ENCODE results near the gene RBM6. TPM values are rescaled to one million over a fixed set of nuclear protein-coding genes. Genes with fewer than 3 reads are reported as not detected.

RBM6 gene
- total RNA-seq, 1 donor from 2014 or later: 109 TPM

- H3K9me3 Mint-ChIP-seq: no peaks in the 10 kb centered on the region
- H3K36me3 Mint-ChIP-seq: peaks cover 5% of the 10 kb centered on the region
- H3K4me1 Mint-ChIP-seq (ENCODE audit: unreplicated experiment): peaks cover 4% of the 10 kb centered on the region
- no peaks in the 10 kb centered on the region for H3K27me3 Mint-ChIP-seq
- DNase-seq (ENCODE audit: extremely low spot score, unreplicated experiment): no peak
- H3K27ac Mint-ChIP-seq: no peak overlapping the region
- no peak for TF ChIP-seq CTCF (conservative IDR thresholded peaks at IDR 0.05)
- no peak overlapping the region for H3K4me3 Mint-ChIP-seq
Observed at GRCh38 chr3:49924683-49925082, 15.3 kb upstream of the RBM6 start.

DNA sequence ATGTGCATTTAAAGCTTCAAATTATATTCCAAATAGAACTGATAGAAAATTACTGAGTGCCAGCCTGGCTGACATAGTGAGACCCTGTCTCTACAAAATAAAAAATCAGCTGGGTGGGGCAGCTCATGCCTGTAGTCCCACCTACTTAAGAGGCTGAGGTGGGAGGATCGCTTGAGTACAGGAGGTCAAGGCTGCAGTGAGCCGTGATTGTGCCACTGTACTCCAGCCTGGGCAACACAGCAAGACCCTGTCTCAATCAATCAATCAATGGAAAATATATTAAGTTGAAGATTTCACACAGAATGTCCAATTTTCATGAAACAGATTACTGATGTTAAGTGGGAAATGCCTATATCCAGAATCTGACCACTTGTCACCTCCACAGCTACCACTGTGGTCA lies 14.5 kb upstream of the RBM6 start:
- H3K4me1 Mint-ChIP-seq (ENCODE audit: unreplicated experiment): peaks cover 9% of the 10 kb centered on the region
- H3K9me3 Mint-ChIP-seq: no peaks in the 10 kb centered on the region
- no peak for TF ChIP-seq CTCF (conservative IDR thresholded peaks at IDR 0.05)
- DNase-seq (ENCODE audit: extremely low spot score, unreplicated experiment): no peak
- H3K27me3 Mint-ChIP-seq: no peaks in the 10 kb centered on the region
- no peaks in the 10 kb centered on the region for H3K36me3 Mint-ChIP-seq
- H3K27ac Mint-ChIP-seq: no peak overlapping the region
- no peak overlapping the region for H3K4me3 Mint-ChIP-seq

GRCh38 chr3:49926117-49926728 lies 13.7 kb upstream of the RBM6 start:
- no peak for DNase-seq (ENCODE audit: extremely low spot score, unreplicated experiment)
- no peaks in the 10 kb centered on the region for H3K36me3 Mint-ChIP-seq
- H3K27me3 Mint-ChIP-seq: no peaks in the 10 kb centered on the region
- TF ChIP-seq CTCF (conservative IDR thresholded peaks at IDR 0.05): no peak
- H3K27ac Mint-ChIP-seq: no peak overlapping the region
- peaks cover 9% of the 10 kb centered on the region for H3K4me1 Mint-ChIP-seq (ENCODE audit: unreplicated experiment)
- H3K4me3 Mint-ChIP-seq: no peak overlapping the region
- no peaks in the 10 kb centered on the region for H3K9me3 Mint-ChIP-seq

- no peak overlapping the region for H3K27ac Mint-ChIP-seq
- no peaks in the 10 kb centered on the region for H3K27me3 Mint-ChIP-seq
- H3K36me3 Mint-ChIP-seq: no peaks in the 10 kb centered on the region
- H3K4me3 Mint-ChIP-seq: peak overlapping the region; percentile 92
- H3K4me1 Mint-ChIP-seq (ENCODE audit: unreplicated experiment): peaks cover 9% of the 10 kb centered on the region
- TF ChIP-seq CTCF (conservative IDR thresholded peaks at IDR 0.05): no peak
- H3K9me3 Mint-ChIP-seq: no peaks in the 10 kb centered on the region
- DNase-seq (ENCODE audit: extremely low spot score, unreplicated experiment): no peak
Observed at GRCh38 chr3:49927798-49928197, 12.2 kb upstream of the RBM6 start.

GRCh38 chr3:49928481-49929017 lies 11.4 kb upstream of the RBM6 start:
- no peak for DNase-seq (ENCODE audit: extremely low spot score, unreplicated experiment)
- Mint-ChIP-seq H3K4me3 (peak overlapping the region; percentile 92), H3K27me3 (no peaks in the 10 kb centered on the region), H3K9me3 (no peaks in the 10 kb centered on the region), H3K27ac (no peak overlapping the region), H3K4me1 (ENCODE audit: unreplicated experiment) (peaks cover 9% of the 10 kb centered on the region), H3K36me3 (no peaks in the 10 kb centered on the region)
- TF ChIP-seq CTCF (conservative IDR thresholded peaks at IDR 0.05): no peak

All from type B pancreatic cell (in vitro differentiated cells).